OCI-LY7 (cell line): ENCODE measurements around the gene RAPGEF3. TPM values are rescaled to one million over a fixed set of nuclear protein-coding genes. Genes with fewer than 3 reads are reported as not detected.

ENCODE experiments used
- BruUV-seq: library from RNA; stranded (reverse); fragments of 400-500 nt; replicated peaks from 2 replicates; lab custom pipeline; 2021; lab: Mats Ljungman, UMichigan
- CTCF ChIA-PET: fragments of 300-600 bp; sonication (Branson Sonifier 250); formaldehyde crosslinking; loops from one replicate; lab custom pipeline; 2022; ENCODE audit warnings: antibody characterized with exemption; ENCODE audit not compliant: unreplicated experiment; lab: Charles Lee
- POLR2A ChIA-PET: fragments of 300-600 bp; sonication (Branson Sonifier 250); formaldehyde crosslinking; loops from one replicate; lab custom pipeline; 2022; ENCODE audit warnings: antibody characterized with exemption; lab: Charles Lee
- DNase-seq: peaks from one replicate; pipeline ENCODE4 v3.0.0-alpha.2; 2015; ENCODE audit warnings: low spot score
- H2AFZ ChIP-seq: fragments of 200-600 bp; sonication (generic), shearing (Covaris generic); 2 replicates; pipeline ENCODE4 v1.6.1; 2014; ENCODE audit warnings: mild to moderate bottlenecking, antibody characterized with exemption, low read length, moderate library complexity
- H3K27ac ChIP-seq: fragments of 200-600 bp; sonication (generic); 2 replicates; pipeline ENCODE4 v1.5.1; 2014; ENCODE audit warnings: mixed run types, low read depth, mild to moderate bottlenecking, moderate library complexity, low read length, inconsistent platforms; ENCODE audit not compliant: poor library complexity, severe bottlenecking
- H3K36me3 ChIP-seq: fragments of 200-600 bp; sonication (generic); 2 replicates; pipeline ENCODE4 v1.6.1; 2014; ENCODE audit warnings: mild to moderate bottlenecking, antibody characterized with exemption, low read length, moderate library complexity, mixed read lengths; ENCODE audit not compliant: insufficient read depth
- H3K4me1 ChIP-seq: fragments of 200-600 bp; sonication (generic); 2 replicates; pipeline ENCODE4 v1.5.1; 2014; ENCODE audit warnings: mild to moderate bottlenecking, low read length; ENCODE audit not compliant: insufficient read depth, poor library complexity, severe bottlenecking
- H3K4me2 ChIP-seq: fragments of 200-600 bp; sonication (generic); 2 replicates; pipeline ENCODE4 v1.6.1; 2014; ENCODE audit warnings: mild to moderate bottlenecking, low read length
- H3K4me3 ChIP-seq: fragments of 200-600 bp; sonication (generic); 2 replicates; pipeline ENCODE4 v1.5.1; 2014; ENCODE audit warnings: mild to moderate bottlenecking, low read depth, low read length; ENCODE audit not compliant: poor library complexity, severe bottlenecking
- H3K79me2 ChIP-seq: fragments of 200-600 bp; sonication (generic); 2 replicates; pipeline ENCODE4 v1.6.1; 2016; ENCODE audit warnings: low read depth, mild to moderate bottlenecking, low read length, moderate library complexity, mixed read lengths; ENCODE audit not compliant: insufficient read depth
- H3K9me2 ChIP-seq: fragments of 200-600 bp; sonication (generic); 2 replicates; pipeline ENCODE4 v1.6.1; 2016; ENCODE audit warnings: mild to moderate bottlenecking, low read length, mixed read lengths; ENCODE audit not compliant: insufficient read depth
- H3K9me3 ChIP-seq: fragments of 200-600 bp; sonication (generic); 2 replicates; pipeline ENCODE4 v1.6.1; 2014; ENCODE audit warnings: mild to moderate bottlenecking, mixed run types, low read length, mixed read lengths
- H4K20me1 ChIP-seq: fragments of 200-600 bp; sonication (generic); 2 replicates; pipeline ENCODE4 v1.6.1; 2014; ENCODE audit warnings: mild to moderate bottlenecking, antibody characterized with exemption, low read length, moderate library complexity, mixed read lengths; ENCODE audit not compliant: insufficient read depth
- EZH2phosphoT487 ChIP-seq: fragments of 200-600 bp; sonication (generic); IDR thresholded peaks from 2 replicates; pipeline ENCODE4 v1.6.1; 2018; ENCODE audit warnings: low read depth, borderline replicate concordance, mild to moderate bottlenecking, mixed run types, antibody characterized with exemption, low read length, moderate library complexity, mixed read lengths
- intact Hi-C: fragments of 100-400 bp; cut with micrococcal nuclease; formaldehyde crosslinking; loops from one replicate; pipeline ENCODE4 v1.10.0; 2022; ENCODE audit not compliant: unreplicated experiment
- total RNA-seq, 2 experiments: library from RNA; depleted of rRNA in 1 of 2; stranded (reverse); fragments of >200 nt in 1 of 2; shearing (Covaris generic) in 1 of 2; gene quantifications; 2 replicates each; pipeline ENCODE4 v1.2.3, GENCODE V29; 2014 to 2022
- TF ChIP-seq, protein P1 (sequence below): fragments of 200-600 bp; sonication (generic); conservative IDR thresholded peaks from 2 replicates; pipeline ENCODE4 v1.5.1; 2014; ENCODE audit warnings: mild to moderate bottlenecking, antibody characterized with exemption, low read length, moderate library complexity, mixed read lengths

Gene RAPGEF3
- total RNA-seq, 2 experiments from 2014 or later: 0.69 to 4.7 TPM

DNA sequence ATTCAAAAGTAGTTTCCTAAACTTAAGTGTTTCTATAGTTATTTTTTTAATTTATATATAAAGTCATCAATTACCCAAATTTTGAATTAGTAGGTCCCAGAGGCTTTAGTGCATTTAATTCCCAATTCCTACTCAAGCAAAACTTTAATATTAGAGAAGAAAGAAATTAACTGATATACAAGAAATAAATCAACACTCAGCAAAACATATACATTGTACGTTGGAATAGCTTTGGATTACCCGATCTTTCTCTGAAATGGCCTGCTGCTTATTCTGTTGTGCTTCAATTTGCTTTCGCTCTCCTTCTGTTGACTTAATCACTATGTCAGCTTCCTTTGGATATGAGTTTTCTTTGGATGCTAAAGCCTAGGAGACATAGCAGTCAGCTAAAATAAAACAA, 71.0 kb downstream of the RAPGEF3 start:
- intact Hi-C loops: loop anchor here (5.0 kb wide), 1 partner anchor 655 kb away; no protein-coding TSS in a partner anchor
- no peak for DNase-seq
- POLR2A ChIA-PET: interaction anchor here (0.8 to 2.0 kb wide), 5 partner anchors 10 to 36 kb away, joined by 3 to 5 read pairs (median 3); no protein-coding TSS in a partner anchor
- TF ChIP-seq, protein P1, sequence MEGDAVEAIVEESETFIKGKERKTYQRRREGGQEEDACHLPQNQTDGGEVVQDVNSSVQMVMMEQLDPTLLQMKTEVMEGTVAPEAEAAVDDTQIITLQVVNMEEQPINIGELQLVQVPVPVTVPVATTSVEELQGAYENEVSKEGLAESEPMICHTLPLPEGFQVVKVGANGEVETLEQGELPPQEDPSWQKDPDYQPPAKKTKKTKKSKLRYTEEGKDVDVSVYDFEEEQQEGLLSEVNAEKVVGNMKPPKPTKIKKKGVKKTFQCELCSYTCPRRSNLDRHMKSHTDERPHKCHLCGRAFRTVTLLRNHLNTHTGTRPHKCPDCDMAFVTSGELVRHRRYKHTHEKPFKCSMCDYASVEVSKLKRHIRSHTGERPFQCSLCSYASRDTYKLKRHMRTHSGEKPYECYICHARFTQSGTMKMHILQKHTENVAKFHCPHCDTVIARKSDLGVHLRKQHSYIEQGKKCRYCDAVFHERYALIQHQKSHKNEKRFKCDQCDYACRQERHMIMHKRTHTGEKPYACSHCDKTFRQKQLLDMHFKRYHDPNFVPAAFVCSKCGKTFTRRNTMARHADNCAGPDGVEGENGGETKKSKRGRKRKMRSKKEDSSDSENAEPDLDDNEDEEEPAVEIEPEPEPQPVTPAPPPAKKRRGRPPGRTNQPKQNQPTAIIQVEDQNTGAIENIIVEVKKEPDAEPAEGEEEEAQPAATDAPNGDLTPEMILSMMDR: no peak
- TF ChIP-seq EZH2phosphoT487: no peak
- H4K20me1 ChIP-seq: no peaks in the 10 kb centered on the region
- no peaks in the 10 kb centered on the region for H3K4me1 ChIP-seq
- no peak overlapping the region for H2AFZ ChIP-seq
- no peaks in the 10 kb centered on the region for H3K79me2 ChIP-seq
- CTCF ChIA-PET: no interaction called here
- H3K27ac ChIP-seq: no peak overlapping the region
- H3K9me2 ChIP-seq: no peaks in the 10 kb centered on the region
- no peak overlapping the region for H3K4me3 ChIP-seq
- no peak overlapping the region for H3K4me2 ChIP-seq
- no TSS peak for BruUV-seq
- no peaks in the 10 kb centered on the region for H3K9me3 ChIP-seq
- H3K36me3 ChIP-seq: peaks cover 80% of the 10 kb centered on the region

DNA sequence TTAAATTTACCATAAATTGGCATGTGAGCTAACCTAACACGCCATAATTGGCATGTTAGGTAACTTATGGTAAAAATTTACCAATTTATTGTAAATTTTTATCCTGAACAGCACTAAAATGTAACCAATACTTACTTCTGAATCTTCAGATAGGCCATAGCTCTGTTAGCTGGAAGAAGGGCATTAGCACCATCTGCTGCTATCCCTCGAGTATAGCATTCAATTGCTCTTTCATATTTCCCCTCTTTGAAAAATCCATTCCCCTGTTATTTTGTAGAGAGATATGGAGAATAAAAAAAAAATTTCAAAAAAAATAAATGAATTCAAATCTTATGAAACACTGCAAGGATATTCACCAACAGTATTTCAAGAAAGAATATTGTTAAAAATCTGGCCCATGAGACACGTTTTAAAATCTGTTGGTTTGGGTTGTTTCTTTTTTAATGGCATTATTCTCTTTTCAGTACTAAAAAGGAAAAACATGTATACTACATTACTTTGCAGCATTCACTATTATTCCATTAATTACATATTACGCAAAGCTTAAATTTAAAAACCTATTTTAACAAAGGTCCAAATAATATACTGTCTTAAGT, 71.9 kb downstream of the RAPGEF3 start:
- TF ChIP-seq, protein P1: peak; percentile 79
- no peak for TF ChIP-seq EZH2phosphoT487
- no peaks in the 10 kb centered on the region for H3K9me2 ChIP-seq
- H3K4me1 ChIP-seq: no peaks in the 10 kb centered on the region
- no peak overlapping the region for H2AFZ ChIP-seq
- no peaks in the 10 kb centered on the region for H4K20me1 ChIP-seq
- H3K9me3 ChIP-seq: no peaks in the 10 kb centered on the region
- H3K36me3 ChIP-seq: peaks cover 80% of the 10 kb centered on the region
- no peaks in the 10 kb centered on the region for H3K79me2 ChIP-seq
- BruUV-seq: TSS peak; percentile 15
- no peak overlapping the region for H3K27ac ChIP-seq
- no peak overlapping the region for H3K4me2 ChIP-seq
- POLR2A ChIA-PET: interaction anchor here (0.6 to 2.0 kb wide), 7 partner anchors 11 to 35 kb away, joined by 3 to 5 read pairs (median 3); no protein-coding TSS in a partner anchor
- intact Hi-C loops: loop anchor here (5.0 kb wide), 1 partner anchor 654 kb away; no protein-coding TSS in a partner anchor
- no peak overlapping the region for H3K4me3 ChIP-seq
- CTCF ChIA-PET: no interaction called here
- peak; percentile 44 for DNase-seq

Other genes starting within 250 kb of the RAPGEF3 start
- gene RPAP3, start 52.9 kb downstream of the RAPGEF3 start, total RNA-seq (2014; rRNA removed; shearing (Covaris generic)): 21.6 and 25.1 TPM in 2 replicates
- gene RPAP3, start 52.9 kb downstream of the RAPGEF3 start, total RNA-seq (2022): 52.9 and 53.9 TPM in 2 replicates
- gene ENDOU, start 33.4 kb downstream of the RAPGEF3 start, total RNA-seq (2014; rRNA removed; shearing (Covaris generic)): 0.19 TPM in 1 of 2 replicates, not detected in the other
- gene ENDOU, start 33.4 kb downstream of the RAPGEF3 start, total RNA-seq (2022): 0.55 TPM in 1 of 2 replicates, not detected in the other
- 3.8 and 9.6 TPM in 2 replicates for gene SLC48A1, start 14.4 kb upstream of the RAPGEF3 start, total RNA-seq (2014; rRNA removed; shearing (Covaris generic))
- 8.6 and 12.0 TPM in 2 replicates for gene SLC48A1, start 14.4 kb upstream of the RAPGEF3 start, total RNA-seq (2022)
- gene HDAC7, start 61.0 kb upstream of the RAPGEF3 start, total RNA-seq (2014; rRNA removed; shearing (Covaris generic)): 38.4 and 45.9 TPM in 2 replicates
- 130 and 131 TPM in 2 replicates for gene HDAC7, start 61.0 kb upstream of the RAPGEF3 start, total RNA-seq (2022)
- gene VDR, start 146.1 kb upstream of the RAPGEF3 start, total RNA-seq (2014; rRNA removed; shearing (Covaris generic)): 4.8 and 5.4 TPM in 2 replicates
- 1.9 and 2.4 TPM in 2 replicates for gene VDR, start 146.1 kb upstream of the RAPGEF3 start, total RNA-seq (2022)
- 158 and 182 TPM in 2 replicates for gene TMEM106C, start 204.7 kb upstream of the RAPGEF3 start, total RNA-seq (2014; rRNA removed; shearing (Covaris generic))
- 123 and 129 TPM in 2 replicates for gene TMEM106C, start 204.7 kb upstream of the RAPGEF3 start, total RNA-seq (2022)
- gene COL2A1, start 245.6 kb upstream of the RAPGEF3 start, total RNA-seq (2014; rRNA removed; shearing (Covaris generic)): 0.03 TPM in 1 of 2 replicates, not detected in the other
- gene COL2A1, start 245.6 kb upstream of the RAPGEF3 start, total RNA-seq (2022): 0.08 TPM in 1 of 2 replicates, not detected in the other